GM19043 (cell line): ENCODE measurements around the gene AGAP2.
A peak's percentile ranks its signal among the peaks of the same experiment; 100 is the strongest.

Experiments used
- ATAC-seq: cut with Tn5 transposase; IDR thresholded peaks from one replicate; pipeline ENCODE4 v1.9.1; 2021; ENCODE audit warnings: low read depth; ENCODE audit not compliant: unreplicated experiment

Gene AGAP2

GRCh38 chr12:57755194-57755453 is 16.6 kb upstream of the AGAP2 start:
- ATAC-seq = no peak

GRCh38 chr12:57754411-57755193 is 16.1 kb upstream of the AGAP2 start, which contains the start of gene MARCHF9:
Gene MARCHF9, plus strand, starts transcription at chr12:57755103. Its CDS starts 426 bp downstream, at chr12:57755529.
- peak; percentile 37 for ATAC-seq

DNA sequence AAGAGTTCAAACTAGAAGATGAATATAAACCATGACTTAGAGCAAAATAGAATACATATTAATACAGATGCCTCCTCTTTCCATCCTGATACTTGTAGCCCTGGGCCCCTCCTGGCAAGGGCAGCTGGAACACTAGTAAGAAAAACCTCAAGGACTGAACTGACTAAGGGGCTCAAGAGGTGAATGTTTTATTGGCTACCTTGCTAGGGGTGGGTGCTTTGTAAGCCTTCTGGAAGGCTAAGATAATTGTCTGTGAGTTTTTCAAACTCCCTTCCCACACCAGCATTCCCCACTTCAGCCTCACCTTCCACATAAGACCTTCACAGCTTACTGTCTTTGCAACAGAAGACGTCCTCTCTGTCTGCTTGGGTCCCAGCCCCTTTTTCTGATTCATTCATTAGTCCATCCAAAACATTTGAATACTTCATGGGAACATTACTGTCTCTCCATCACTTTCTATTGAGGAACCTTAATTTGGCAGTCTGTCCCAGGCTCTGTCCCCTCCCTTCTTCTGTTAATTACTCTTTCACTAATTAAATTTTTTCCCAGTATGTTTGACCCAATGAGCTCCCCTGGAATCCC is 15.3 kb upstream of the AGAP2 start:
- ATAC-seq = no peak

DNA sequence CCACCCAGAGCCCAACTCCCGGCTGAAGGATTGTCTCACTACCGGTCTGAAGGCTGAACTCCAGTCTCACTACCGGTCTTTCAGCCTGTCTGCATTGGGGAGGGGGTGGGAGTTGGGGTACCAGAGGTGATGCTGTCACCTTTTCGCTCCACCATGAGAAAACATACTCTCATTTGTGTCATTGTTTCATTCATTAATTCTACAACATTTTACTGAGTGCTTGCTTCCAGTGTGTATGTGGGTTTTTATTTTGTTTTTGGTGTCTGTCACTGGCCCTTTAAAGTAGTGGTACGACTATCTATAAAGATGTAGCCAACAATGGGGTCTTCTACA is 14.1 kb upstream of the AGAP2 start:
- ATAC-seq = no peak

DNA sequence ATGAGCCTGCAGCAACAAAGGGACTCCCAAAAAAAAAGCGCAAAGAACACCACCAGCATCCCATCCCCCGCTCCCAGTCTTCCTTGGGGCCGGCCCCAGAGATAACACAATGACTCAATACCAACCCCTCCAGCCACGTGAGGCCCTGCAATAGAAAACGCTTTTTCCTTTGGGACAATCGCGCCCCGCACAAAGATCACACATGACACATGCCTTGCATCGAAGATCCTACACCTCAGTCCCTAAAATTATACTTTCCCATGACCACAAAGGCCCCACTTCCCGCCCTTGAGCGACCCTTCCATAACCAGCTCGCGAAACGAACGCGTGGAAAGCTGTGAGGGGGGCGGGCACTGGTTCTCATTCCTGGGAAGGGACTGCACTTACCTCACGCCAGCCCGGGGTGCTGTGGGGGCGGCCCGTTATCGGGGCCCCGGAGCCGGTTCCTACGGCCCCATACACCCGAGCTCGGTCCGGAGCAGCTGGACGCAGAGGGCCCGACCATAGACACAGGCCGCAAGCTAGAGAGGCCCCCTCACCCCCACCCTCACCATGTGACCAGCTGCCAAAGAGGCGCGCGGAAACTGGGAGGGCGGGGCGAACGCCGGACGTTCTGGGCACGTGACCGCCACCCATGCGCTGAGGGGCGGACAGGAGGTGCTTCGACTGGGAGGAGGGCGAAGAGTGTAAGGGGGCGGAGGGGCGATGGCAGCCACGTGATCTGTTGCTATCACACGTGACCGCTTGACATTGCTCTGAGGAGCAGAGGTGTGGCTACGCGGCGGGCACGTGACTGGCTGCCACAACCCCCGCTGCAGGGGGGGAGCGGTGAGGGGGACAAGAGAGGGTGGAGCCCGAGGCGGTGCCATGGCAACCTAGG is 13.5 kb upstream of the AGAP2 start, which contains the start of gene CDK4:
CDK4 (minus strand) TSS at position 523 of the 880 bp plus-strand sequence. CDS start 593 bp downstream, outside the sequence.
- peak; percentile 60 for ATAC-seq

- ATAC-seq = no peak
Measured at GRCh38 chr12:57751432-57751787, 12.9 kb upstream of the AGAP2 start.

DNA sequence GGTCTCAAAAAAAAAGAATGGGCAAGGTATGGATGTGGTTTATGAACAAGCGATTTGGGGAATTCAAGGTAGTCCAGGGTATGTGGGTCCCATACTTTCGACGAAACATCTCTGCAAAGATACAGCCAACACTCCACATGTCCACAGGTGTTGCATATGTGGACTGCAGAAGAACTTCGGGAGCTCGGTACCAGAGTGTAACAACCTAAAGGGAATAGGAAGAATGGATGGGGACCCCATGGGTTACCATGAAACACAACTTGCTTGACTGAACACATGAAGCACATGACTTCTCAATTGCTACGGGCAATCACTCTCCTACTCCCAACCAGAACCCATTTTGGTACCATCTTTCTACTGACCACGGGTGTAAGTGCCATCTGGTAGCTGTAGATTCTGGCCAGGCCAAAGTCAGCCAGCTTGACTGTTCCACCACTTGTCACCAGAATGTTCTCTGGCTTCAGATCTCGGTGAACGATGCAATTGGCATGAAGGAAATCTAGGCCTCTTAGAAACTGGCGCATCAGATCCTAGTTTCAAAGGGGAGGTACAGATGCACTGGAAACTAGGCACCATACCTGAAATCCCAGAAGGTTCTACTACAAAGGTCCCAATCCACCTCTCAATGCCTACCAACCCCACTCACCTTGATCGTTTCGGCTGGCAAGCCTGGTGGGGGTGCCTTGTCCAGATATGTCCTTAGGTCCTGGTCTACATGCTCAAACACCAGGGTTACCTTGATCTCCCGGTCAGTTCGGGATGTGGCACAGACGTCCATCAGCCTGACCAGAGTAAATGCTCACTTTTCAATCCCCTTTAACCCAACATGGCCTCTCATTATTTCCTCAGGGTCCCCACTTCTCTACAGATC is 12.3 kb upstream of the AGAP2 start:
- no peak for ATAC-seq

- ATAC-seq = no peak
Measured at GRCh38 chr12:57749061-57749460, 10.5 kb upstream of the AGAP2 start.

DNA sequence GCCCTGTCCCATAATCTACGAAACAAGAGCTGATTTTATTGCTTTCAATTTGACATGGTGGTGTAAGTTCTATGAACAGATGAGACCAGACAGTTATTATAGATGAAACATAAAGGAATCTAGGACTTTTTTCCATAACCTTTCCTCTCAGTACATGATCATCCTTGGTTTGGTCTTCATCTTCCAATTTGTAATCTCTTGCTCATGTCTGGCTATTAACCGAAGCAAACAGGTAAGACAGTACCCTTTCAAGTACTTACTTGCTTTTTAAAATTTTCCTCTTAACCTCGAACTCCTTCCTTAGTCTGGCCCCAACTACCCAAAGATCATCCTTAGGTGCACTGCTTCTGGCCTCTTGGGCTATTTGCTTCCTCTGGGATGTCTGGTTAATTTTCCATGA is 7.5 kb upstream of the AGAP2 start:
- no peak for ATAC-seq

GRCh38 chr12:57745485-57745881 is 6.9 kb upstream of the AGAP2 start:
- ATAC-seq = no peak

- peak; percentile 78 for ATAC-seq
Measured at GRCh38 chr12:57744777-57745484, 6.4 kb upstream of the AGAP2 start, which contains the start of gene TSPAN31. Gene TSPAN31, plus strand, starts transcription at chr12:57745039. Its CDS starts 116 bp downstream, at chr12:57745155.

DNA sequence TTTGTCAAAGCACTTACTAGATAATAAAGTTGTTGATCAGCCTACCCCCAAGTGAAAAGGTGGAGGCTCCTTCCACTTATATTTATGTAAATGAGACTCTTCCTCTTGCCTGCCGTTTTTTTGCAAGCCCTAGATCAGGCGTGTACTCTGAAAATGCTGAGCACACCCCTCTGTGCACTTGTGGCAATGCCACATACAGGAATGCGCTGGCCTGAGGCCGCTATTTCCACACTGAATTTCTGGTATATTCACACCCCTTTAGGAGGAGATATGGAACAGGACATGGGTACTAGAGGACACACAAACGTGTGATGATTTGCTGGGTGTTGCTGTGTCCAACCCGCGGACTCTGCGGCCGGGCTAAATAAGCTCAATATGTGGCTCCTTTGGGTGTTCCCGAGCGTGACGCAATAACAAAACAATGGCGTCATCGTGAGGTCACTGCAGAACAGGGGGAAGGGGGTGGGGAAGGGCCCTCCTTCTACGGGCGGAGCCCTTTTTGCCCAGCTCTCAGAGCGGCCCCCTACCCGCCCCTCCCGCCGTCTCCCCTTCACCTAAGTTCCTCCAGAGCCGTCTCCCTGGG is 5.7 kb upstream of the AGAP2 start:
- ATAC-seq = peak; percentile 39

GRCh38 chr12:57743769-57744168 is 5.2 kb upstream of the AGAP2 start:
- no peak for ATAC-seq

- ATAC-seq = peak; percentile 57
Measured at GRCh38 chr12:57741844-57742738, 3.5 kb upstream of the AGAP2 start.

DNA sequence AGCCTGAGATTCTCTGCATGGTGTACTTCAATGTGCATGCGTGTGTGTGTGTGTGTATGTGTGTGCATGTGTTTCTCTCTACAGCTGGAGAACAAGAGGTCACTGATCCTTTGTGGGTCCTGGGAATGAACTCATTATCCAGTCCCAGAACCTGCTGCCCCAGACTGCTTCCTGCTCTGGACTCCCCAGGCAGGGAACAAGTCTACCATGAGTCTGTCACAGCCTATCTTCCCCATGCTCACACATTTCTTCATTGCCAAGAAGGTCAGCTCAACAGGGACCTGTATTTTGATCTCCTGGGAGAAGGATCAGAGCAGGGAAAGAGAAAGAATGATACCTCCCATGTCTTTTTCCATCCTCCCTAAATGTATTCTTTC is 2.9 kb upstream of the AGAP2 start:
- ATAC-seq = no peak

DNA sequence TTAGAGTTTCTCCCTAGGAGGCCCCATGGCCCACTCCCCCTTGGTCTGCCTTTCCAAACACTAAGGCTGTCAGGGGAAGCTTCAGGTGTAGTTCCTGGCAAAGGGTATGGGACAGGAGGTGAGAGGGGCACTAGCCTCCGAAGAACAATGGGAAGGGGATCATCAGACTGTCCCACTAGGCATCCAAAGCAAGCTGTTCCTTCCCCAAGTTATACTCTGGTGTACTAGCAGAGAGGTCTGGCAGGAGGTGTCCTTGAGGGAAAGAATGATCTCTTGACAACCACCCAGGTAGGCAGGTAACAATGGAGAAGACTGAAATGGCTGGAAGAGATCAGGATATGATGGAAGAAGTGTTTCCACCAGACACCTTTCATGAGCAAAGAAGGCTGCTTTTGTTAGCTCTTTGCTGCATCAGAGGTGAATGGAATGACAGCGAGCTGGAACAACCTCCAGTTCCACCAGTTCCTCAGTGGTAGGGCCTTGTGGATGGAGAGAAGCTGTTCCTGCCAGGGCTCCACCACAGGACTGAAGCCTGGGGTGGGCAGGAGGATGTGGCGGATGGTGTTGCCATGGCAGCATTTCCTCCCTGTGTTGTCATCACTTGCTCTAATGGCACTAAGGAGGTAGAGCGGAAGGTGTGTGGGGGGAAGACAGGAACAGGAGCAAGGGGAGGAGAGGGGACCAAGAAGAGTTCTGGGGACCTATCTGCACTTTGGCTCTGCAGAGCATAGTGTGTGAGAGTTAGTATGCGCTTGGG is 2.3 kb upstream of the AGAP2 start:
- ATAC-seq = peak; percentile 44

DNA sequence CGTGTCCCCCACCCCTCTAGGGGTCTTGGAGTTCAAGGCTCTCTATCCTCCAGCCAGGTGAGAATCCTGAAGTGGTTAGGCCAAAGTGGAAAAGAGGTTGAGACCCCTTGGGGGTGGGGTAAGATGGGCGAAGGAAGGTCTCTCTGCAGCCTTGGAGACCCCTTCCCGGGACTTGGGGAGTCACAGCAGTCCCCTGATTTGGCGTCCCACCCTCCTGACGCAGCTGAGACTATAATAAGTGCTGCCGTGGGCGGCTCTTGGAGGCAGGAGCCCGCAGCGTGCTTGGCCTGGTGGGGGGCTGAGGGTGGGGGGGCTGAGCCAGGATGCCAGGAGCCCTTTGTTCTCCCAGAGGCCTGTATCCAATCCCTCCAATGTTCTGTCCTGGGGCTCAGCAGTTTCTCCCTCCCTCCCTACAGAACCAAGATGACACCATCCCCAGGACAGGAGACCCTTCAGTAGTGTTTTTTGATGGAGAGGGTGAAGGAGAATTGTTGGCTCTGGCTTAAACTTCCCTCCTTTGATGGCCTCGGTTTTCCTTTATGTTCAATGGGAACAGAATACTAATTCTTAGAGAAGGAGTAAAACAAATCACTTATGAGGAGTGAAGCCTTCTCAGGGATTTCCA is 1.5 kb upstream of the AGAP2 start:
- no peak for ATAC-seq
